ENCODE results near the gene TCERG1L.
"Not testable (repeated sequence)": the region's sequence is repeated elsewhere in the genome, so short reads cannot be mapped to it uniquely, and the experiment has no call there.

The TCERG1L gene

DNA sequence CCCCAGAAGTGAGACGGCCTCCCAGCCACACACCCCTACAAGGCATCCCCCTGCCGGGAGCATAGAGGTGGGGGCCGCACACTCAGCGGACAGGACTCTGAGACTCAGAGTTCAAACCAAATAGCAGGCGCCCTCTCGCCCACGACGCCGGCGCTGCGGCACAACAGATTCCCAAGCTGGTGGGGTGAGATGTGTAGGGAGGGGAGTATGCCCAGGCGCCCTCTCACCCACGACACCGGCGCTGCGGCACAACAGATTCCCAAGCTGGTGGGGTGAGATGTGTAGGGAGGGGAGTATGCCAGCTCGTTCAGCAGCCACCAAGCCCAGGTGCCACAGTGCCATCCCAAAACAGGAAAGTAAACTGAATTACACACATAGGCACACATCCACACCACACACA, 64.7 kb downstream of the TCERG1L start:
- DNase-seq = no peak

GRCh38 chr10:131246089-131246488, 65.4 kb downstream of the TCERG1L start:
- DNase-seq = no peak

DNA sequence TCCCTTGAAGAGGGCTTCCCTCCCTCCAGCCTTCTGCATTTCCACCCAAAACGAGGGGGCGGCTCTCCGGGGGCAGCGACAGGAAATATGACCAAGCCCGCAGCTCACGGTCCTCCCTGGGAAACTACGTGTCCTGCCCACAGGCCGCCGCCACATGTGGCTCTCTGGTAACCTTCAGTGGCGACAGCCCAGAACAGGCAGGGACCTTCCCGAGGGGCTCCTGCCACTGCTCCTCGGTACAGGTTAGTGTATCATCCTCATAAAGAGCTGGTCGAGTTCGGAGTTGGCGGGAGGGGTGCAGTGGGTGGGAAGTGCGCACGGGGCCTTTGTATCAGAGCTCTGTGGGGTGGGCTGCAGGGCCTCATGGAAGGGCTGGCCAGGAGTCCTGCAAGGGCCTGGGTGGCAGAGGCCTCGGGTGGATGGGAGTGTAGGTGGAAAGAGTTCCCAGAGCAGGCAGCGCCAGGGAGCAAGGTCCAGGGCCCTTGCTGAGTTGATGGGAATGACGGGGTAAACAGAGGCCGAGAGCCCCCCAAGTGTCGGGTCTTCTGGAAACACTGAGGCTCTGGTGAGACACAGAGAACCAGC, 66.0 kb downstream of the TCERG1L start:
- DNase-seq = no peak

- no peak for DNase-seq
Measured at GRCh38 chr10:131244836-131245235, 66.7 kb downstream of the TCERG1L start.

- DNase-seq = no peak
Measured at GRCh38 chr10:131243076-131243475, 68.4 kb downstream of the TCERG1L start.

GRCh38 chr10:131242007-131242406, 69.5 kb downstream of the TCERG1L start:
- DNase-seq = no peak

DNA sequence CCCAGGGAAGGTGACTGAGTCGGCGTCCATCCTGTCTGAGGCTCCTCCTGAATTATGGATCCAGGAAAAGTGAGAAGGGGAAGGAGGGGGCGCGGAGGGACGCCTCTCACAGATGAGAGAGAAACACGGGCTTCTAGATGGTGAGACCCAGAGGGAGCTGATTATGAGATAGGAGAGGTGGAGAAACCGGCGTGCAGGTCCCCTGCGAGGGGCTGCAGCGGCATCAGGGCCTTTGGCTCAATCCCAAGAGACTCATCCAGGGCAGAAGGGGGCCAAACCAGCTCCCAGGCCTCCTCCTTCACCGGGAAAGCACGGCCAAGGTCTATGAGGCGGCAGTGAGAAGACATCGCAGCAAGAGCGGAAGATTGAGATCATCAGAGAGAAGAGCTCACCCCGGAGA, 70.8 kb downstream of the TCERG1L start:
- no peak for DNase-seq

GRCh38 chr10:131239926-131240325, 71.6 kb downstream of the TCERG1L start:
- no peak for DNase-seq

GRCh38 chr10:131239450-131239849, 72.1 kb downstream of the TCERG1L start:
- no peak for DNase-seq

GRCh38 chr10:131238669-131239280, 72.7 kb downstream of the TCERG1L start:
- no peak for DNase-seq

DNA sequence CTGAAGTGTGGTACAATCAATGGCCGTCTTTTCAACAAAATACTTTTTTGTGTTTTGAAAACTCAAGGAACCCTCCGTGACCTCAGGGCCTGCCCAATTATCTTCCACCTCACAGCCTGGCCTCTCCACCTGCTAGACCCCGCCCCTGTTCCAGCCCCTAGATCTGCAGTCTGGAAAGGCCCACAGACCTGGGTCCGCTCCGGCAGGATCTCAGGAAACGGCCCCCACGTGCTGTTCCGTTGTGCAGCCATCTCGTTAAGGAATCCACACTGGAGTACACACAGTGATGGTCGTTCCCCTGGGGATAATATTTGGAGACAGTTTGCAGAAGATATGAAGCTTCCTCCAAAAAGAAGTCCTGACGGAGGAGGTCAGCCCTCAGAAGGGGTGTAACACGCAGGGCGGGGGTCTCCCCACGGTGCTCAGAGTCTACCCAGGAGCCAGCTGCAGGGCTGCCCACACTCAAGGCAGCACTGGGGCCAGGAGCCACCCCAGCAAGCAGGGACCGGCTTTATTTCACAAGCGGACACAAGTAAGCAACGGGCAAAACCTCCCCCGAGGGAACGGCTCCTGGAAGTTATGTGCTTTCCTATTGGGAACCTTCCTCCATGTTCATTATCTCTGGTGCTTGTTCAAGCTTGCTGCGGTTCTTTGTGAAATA, 73.4 kb downstream of the TCERG1L start:
- DNase-seq = no peak

GRCh38 chr10:131234606-131235005, 76.9 kb downstream of the TCERG1L start:
- DNase-seq = not testable (repeated sequence)

GRCh38 chr10:131233611-131234258, 77.8 kb downstream of the TCERG1L start:
- DNase-seq = no peak

- no peak for DNase-seq
Measured at GRCh38 chr10:131231965-131232541, 79.5 kb downstream of the TCERG1L start.

DNA sequence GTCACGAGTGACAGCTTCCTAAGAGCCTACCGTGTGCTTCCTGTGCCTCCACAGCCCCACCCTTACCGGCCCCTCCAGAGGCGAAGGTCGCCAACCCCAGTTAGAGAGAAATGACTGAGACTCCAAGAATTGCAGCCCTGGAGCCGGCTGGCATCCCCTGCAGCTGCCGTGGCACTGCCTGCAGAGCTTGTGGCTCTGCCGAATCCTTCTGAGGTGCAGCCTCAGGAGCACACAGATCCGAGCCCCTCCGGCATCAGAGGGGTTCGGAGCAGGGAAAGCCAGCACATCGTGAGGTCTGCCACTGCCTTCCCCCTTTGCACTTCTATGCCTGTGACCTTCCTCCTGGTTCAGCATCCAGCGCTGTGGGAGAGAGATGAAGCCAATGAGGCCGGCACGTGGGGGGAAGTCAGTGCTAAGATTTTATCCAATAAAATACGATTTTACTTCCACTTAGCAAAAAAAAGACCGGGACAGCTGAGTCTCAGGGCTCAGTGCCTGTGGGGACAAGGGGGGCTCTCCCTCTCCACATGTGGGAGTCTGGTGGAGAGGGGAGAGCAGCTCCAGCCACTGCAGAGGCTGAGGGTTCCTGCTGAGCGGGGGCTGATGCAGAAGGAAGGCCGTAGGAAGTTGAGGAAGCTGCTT, 80.1 kb downstream of the TCERG1L start:
- no peak for DNase-seq

GRCh38 chr10:131230641-131231322, 80.7 kb downstream of the TCERG1L start:
- no peak for DNase-seq

DNA sequence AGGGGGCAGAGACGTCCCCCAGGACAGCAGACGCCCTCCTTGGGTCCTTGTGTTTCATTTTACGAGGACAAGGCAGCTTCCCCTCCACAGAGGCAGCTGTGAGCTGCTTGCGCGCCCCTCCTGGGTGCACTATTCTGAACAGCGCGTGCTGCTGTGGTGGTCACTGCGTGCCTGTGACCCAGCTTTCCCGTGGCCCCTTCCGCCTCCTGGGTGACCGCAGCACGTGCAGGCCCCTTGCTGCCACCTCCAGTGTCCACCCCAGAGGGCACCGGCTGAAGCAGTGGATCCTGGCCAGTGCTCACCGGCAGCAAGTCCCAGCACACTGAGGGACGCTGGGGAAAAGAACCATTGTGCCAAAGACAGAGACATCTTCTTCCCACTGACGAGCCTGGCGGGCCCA, 81.4 kb downstream of the TCERG1L start:
- DNase-seq = no peak

DNA sequence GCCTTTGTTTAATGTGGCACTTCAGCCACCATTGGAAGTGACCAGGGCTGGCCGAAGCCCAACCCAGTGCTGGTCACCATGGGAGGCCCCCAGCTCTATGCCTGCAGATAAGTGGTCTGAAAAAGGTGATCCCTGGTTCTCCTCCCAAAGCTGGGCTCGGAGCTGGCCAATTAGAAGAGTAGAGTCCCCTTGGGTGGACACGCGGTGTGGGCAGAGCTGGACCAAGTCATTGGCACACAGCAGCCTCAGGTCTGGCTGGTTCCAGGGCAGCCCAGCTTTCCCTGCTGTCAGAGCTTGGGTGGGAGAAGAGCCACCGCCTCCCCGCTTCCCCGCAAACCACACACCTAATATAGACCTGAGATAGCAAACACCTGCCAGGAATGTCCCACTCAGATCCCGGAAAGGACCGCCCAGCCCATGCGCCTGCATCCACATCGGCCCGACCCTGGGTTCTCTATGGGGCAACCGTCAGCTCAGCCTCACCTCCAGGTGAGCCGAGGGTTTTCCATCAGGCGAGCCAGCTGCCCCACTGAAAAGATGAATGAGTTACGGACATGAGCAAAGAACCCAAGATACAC, 84.3 kb downstream of the TCERG1L start:
- DNase-seq = no peak

GRCh38 chr10:131226446-131227162, 84.9 kb downstream of the TCERG1L start:
- DNase-seq = no peak

DNA sequence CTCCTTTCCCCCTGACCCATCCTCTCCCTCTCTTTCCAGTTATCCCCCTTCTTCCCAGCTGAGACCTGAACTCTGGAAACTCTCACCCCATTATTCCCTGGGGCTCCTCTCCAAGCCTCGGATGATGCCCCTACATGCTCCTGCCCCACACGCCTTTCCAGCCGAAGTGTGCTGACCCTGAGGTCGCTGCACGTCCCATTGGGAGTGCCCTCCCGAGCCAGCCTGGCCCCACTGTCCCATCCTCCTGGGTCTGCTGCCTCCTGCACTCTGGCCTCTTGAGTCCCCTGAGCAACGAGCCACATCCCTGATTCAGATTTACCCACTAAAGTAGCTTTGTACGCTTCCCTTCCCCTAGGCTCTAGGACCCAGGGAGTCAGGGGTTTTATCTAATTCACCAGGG, 87.4 kb downstream of the TCERG1L start:
- no peak for DNase-seq

DNA sequence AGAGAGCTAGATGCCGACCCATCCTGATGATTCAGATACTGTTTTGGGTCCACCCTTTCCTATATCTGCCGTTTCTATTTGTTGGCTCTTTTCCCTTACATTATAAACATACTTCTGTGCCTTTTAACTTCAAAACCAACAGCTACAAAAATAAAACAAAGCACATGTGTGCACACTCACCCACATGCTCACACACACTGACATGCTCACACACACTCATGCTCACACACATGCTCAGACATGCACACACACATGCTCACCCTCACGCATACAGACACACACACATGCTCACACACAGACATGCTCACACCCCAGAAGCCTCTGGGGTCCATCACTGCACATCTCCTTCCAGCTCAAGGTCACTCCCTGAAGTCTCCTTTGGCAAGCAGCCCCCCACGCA, 88.1 kb downstream of the TCERG1L start:
- DNase-seq = no peak

All from activated CD4-positive, alpha-beta T cell treated with anti-CD3 and anti-CD28 coated beads for 1 hour (primary cell).